TTC549 (cell line): Measurements from ENCODE around the gene PCBP2.
"Not testable (repeated sequence)": the region's sequence is repeated elsewhere in the genome, so short reads cannot be mapped to it uniquely, and the experiment has no call there.

ENCODE experiments used
- FAIRE-seq: peaks from 2 replicates; lab custom pipeline; 2012; peaks lifted over from hg19 to GRCh38; lab: Jason Lieb, UNC

The PCBP2 gene

GRCh38 chr12:53441040-53441833 is 10.7 kb upstream of the PCBP2 start, which contains the start of gene PRR13:
Gene PRR13 (plus strand): TSS chr12:53441734. CDS start chr12:53442715, 981 bp downstream.
- peak; percentile 75 for FAIRE-seq

GRCh38 chr12:53443955-53444354 is 7.9 kb upstream of the PCBP2 start:
- FAIRE-seq = no peak

- not testable (repeated sequence) for FAIRE-seq
These were observed 7.1 kb upstream of the PCBP2 start for GRCh38 chr12:53444593-53445325.

- no peak for FAIRE-seq
These were observed 966 bp upstream of the PCBP2 start for GRCh38 chr12:53450936-53451335.

- no peak for FAIRE-seq
These were observed 516 bp downstream of the PCBP2 start for GRCh38 chr12:53452159-53453077.

- FAIRE-seq = no peak
These were observed 2.2 kb downstream of the PCBP2 start for GRCh38 chr12:53453953-53454640.

GRCh38 chr12:53454707-53455106 is 2.8 kb downstream of the PCBP2 start:
- FAIRE-seq = no peak

- no peak for FAIRE-seq
These were observed 4.9 kb downstream of the PCBP2 start for GRCh38 chr12:53456654-53457366.

- no peak for FAIRE-seq
These were observed 7.2 kb downstream of the PCBP2 start for GRCh38 chr12:53459097-53459496.

GRCh38 chr12:53461059-53461458 is 9.2 kb downstream of the PCBP2 start:
- FAIRE-seq = no peak

GRCh38 chr12:53461591-53461990 is 9.7 kb downstream of the PCBP2 start:
- no peak for FAIRE-seq

GRCh38 chr12:53462935-53463334 is 11.0 kb downstream of the PCBP2 start:
- no peak for FAIRE-seq

- no peak for FAIRE-seq
These were observed 12.1 kb downstream of the PCBP2 start for GRCh38 chr12:53463802-53464560.

- FAIRE-seq = no peak
These were observed 12.9 kb downstream of the PCBP2 start for GRCh38 chr12:53464685-53465418.

GRCh38 chr12:53465679-53466078 is 13.8 kb downstream of the PCBP2 start:
- no peak for FAIRE-seq

- no peak for FAIRE-seq
These were observed 14.7 kb downstream of the PCBP2 start for GRCh38 chr12:53466640-53467039.

- no peak for FAIRE-seq
These were observed 15.2 kb downstream of the PCBP2 start for GRCh38 chr12:53467082-53467481.

- no peak for FAIRE-seq
These were observed 16.0 kb downstream of the PCBP2 start for GRCh38 chr12:53467880-53468279.

- no peak for FAIRE-seq
These were observed 16.4 kb downstream of the PCBP2 start for GRCh38 chr12:53468282-53468681.
